Measurements from ENCODE around the gene SYT11. TPM values are rescaled to one million over a fixed set of nuclear protein-coding genes. Genes with fewer than 3 reads are reported as not detected.

Gene SYT11
- total and polyA plus RNA-seq, 9 of the 15 experiments (the other 6 are each of a cell fraction or from before 2014, with no cell fraction given) = 0.05 to 0.18 (median 0.11) TPM

- TF ChIP-seq CHD7 (IDR thresholded peaks at IDR 0.05; ENCODE audit: low read depth, low read length) = no peak
- TF ChIP-seq ZNF583 (CRISPR knock-in tag; IDR thresholded peaks at IDR 0.05) = no peak
- TF ChIP-seq NCOA6 (IDR thresholded peaks at IDR 0.05) = no peak
- no peak for TF ChIP-seq ADNP (tag; IDR thresholded peaks at IDR 0.05)
- no peak for TF ChIP-seq TAF15 (IDR thresholded peaks at IDR 0.05; ENCODE audit: low read depth, low read length)
Measured at GRCh38 chr1:155812878-155813277, 46.5 kb upstream of the SYT11 start (continued).
